GM21619 (cell line): Measurements from ENCODE around the gene IQSEC3.

Source experiments
- ATAC-seq: cut with Tn5 transposase; IDR thresholded peaks from one replicate; pipeline ENCODE4 v1.9.1; 2021; ENCODE audit not compliant: unreplicated experiment

The IQSEC3 gene

DNA sequence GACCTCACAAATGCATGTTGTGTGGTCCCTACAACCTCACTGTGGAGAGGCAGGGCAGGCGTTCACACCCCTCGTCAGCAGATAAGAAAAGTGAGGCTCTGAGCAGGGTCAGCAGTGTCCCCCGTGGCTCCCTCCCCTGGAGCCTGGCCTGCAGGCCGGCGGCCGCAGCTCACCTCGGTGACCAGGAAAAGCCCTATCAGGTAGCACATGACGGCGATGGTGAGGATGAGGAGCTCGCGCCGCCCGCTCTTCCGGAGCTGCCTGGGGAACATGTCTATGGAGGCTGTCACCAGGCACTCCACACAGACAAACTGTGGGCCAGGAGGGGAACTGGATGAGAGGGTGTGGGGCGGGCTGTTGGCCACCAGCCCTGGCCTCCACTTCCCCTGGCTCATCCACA, 129.4 kb downstream of the IQSEC3 start:
- ATAC-seq: no peak

GRCh38 chr12:196436-196835, 129.9 kb downstream of the IQSEC3 start:
- no peak for ATAC-seq

DNA sequence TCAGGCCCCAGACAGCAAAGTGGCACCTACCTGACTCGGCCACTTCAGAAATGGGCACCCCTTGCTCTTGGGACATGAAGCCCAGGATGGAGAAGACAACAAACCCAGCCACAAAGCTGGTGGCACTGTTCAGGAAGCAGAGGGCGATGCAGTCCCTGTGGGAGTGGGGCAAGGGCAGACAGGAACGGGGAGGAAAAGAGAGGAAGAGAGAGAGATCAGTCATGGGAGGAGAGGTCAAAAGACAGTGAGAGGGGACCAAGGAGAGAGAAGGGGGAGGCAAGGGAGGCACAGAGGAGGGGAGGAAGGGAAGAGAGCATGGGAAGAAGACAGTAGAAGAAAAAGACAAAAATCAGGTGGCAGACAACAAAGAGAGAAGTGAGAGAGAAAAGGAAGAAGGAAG, 130.8 kb downstream of the IQSEC3 start:
- ATAC-seq: no peak

- ATAC-seq: no peak
Observed at GRCh38 chr12:197911-198695, 131.5 kb downstream of the IQSEC3 start.

- ATAC-seq: no peak
Observed at GRCh38 chr12:198705-199104, 132.1 kb downstream of the IQSEC3 start.

DNA sequence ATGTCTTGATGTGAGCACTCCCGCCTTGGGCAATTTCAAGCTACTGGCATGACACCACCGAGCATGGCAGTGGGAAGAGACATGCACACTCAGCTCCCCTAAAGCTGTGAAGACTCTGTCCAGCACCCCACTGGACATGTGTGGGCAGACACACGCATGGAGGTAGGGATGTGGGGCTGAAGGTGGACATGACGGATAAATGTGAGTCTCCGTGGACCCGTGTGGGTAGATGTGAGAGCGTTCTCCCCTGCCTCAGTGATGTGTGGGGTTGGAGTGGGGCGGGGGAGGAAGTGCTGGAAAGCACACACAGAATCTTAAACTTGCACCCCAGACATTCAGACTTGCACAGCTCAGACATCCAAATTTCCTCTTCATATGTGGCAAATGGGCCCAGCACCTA, 134.8 kb downstream of the IQSEC3 start:
- no peak for ATAC-seq

DNA sequence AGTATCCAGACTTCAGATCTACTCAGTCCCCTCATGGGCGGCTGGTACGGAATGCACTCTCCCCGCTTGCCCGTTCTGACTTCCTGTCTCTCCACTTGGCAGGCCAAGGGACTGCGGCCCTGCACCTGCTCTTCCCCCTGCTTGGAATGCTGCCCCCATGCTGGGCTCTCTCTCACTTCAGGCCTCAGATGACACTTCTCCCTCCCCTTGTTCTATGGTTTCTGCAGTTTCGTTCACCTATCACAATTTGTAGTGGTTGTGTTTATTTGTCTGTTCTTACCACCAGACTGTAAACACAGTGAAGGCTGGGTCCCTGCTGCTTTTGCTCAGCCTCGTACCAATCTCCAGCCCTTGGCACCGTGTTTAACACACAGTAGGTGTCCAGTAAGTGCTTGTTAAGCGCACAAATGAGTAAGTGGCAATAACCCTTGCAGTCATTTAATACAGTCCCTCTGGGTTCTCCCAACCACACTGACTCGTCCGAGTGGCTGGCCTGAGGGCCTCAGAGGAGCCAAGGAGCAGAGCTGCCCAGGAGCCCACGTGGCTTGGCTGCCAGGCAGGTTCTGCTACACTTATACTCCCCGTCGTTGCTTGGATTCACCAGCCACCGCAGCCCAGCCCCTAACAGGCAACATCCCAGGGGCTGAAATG, 135.6 kb downstream of the IQSEC3 start:
- no peak for ATAC-seq

DNA sequence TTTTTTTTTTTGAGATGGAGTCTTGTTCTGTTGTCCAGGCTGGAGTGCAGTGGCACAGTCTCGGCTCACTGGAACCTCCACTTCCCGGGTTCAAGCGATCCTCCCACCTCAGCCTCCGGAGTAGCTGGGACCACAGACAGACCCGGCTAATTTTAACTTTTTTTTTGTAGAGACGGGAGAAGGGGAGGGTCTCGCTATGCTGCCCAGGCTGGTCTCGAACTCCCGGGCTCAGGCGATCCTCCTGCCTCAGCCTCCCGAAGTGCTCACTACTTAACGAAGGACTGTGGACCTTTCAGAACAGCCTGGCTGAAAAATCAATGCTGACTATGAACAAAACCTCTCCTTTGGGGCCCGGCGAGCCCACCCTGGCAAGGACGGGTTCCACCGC, 136.5 kb downstream of the IQSEC3 start:
- ATAC-seq: no peak

- no peak for ATAC-seq
Observed at GRCh38 chr12:203462-204260, 137.1 kb downstream of the IQSEC3 start.

- ATAC-seq: no peak
Observed at GRCh38 chr12:204261-204678, 137.7 kb downstream of the IQSEC3 start.

DNA sequence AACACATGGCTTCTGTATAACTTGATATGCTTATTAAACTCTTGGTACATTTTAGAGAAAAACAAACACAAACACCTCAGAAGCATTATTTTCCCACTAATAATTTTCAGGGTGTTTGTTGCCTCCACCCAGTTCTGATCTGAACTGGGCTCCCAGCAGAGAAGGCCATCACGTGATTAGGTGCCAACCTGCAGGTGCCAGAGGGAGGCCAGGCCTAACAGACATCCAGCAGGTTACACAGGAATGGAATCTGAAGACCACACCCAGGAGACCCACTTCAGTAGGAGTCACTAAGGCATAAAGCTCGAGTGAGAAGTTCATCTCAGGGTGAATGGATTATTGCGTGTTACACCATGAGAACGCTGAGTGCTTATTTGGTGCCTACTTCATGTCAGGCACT, 138.5 kb downstream of the IQSEC3 start:
- ATAC-seq: no peak

DNA sequence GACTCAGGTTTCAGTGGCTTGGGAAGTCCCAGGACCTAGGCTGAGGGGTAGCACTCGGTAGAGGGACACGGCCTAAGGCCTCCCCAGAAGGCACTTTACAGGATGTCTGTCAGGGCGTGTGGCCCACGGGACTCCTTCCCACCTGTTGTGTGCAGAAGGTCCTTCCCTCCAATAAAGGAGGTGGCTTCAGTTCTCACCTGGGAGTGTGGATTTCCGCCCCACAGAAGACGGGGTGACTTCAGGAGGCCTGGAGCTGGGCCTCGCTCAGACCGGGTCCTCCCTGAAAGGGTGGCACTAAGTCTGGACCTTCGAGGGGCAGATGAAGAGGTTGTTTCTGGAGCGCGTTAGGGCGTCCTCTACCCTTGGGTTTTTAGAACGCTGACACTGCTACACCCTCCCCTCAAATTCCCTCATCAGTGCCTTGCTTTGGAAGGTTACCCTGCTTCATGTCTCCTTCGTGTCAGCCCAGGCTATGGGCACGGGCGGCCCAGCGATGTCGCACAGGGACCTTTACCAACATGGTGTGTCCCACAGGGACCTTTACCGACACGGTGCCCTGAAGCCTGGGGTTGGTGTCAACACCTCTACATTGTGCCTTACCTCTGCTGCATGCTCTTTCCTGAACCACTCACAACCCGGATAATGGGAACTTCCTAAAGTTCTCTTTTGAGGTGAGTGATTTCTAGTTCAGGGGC, 140.3 kb downstream of the IQSEC3 start:
- no peak for ATAC-seq

DNA sequence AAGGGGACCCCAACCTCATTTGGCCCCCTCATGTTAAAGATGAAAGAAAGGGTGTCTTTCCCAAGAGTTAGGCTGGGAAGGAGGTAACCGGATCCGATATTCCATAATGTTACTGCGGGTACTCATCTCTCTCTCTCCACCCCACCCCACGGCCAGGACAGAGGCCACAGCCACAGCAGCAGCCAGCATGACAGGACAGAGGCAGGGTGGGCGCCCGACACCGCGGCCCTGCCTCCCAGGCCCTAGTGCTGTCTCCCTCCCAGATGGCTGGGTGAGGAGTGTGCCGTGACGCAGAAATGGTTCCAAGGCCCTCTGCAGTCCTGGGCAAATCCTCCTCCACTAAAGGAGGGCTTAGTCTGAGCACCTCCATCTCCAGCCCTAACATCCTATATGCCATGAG, 141.2 kb downstream of the IQSEC3 start:
- no peak for ATAC-seq

GRCh38 chr12:208813-209212, 142.2 kb downstream of the IQSEC3 start:
- ATAC-seq: no peak

GRCh38 chr12:209246-209645, 142.7 kb downstream of the IQSEC3 start:
- ATAC-seq: no peak

GRCh38 chr12:209851-210250, 143.3 kb downstream of the IQSEC3 start:
- ATAC-seq: no peak

GRCh38 chr12:210277-211141, 143.9 kb downstream of the IQSEC3 start:
- no peak for ATAC-seq

GRCh38 chr12:211142-211465, 144.5 kb downstream of the IQSEC3 start:
- ATAC-seq: no peak

DNA sequence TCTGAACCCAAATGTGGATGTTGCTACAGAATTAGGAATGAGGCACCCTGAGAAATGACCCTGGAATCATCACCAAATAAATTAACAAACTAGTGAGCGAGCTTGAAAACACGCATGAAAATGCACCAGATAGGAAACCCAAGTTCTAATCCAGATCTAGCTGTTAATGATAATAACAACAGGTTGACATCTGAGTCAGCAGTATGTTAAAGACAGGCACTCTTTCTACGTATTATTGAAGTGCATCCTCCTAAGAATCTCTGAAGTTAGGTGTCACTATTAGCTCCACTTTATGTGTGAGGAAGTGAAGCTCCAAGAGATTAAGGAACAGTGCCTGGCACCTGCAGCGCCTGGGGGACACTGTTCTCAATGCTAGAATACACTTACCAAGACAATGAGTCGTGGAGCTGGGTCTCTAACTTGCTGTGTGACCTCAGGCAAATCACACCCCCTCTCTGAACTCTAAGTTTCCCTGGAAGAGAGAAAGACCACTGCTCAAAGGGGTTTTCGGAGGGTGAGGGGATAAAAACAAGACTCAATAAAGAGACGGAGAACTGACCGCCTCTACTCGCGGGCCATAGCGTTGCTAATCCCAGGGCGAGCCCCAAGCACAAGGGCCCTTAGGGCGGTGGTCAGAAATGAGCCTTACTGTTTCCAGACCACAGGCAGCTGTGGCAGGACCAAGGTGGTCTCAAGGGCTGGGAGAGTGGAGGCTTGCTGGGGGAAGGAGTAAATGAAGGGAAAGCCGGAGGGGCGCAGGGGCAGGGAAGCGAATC, 145.3 kb downstream of the IQSEC3 start:
- ATAC-seq: no peak

DNA sequence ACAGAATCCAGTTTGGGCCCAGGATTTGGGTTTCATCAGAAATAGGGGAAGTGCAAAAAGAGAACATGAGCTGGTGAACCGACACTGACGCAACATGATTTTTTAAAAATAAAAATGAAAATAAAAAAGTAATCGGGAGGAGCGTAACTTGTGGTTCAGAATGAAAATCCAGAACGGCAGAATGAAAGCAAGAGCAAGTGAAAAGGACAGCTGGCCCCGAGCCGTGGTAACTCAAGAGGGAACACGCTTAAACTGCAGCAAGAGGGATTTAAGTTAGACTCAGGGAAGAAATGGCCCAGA, 145.8 kb downstream of the IQSEC3 start:
- no peak for ATAC-seq
